Panc1 (cell line): ENCODE measurements around the gene SSR2. TPM values are rescaled to one million over a fixed set of nuclear protein-coding genes. Genes with fewer than 3 reads are reported as not detected.
"Not testable (repeated sequence)": the region's sequence is repeated elsewhere in the genome, so short reads cannot be mapped to it uniquely, and the experiment has no call there.

Source experiments
- ATAC-seq: fragments of 200-7000 bp; cut with Tn5 transposase; 2 replicates; pipeline ENCODE4 v1.9.1; 2020; ENCODE audit warnings: mild to moderate bottlenecking, moderate library complexity
- BruUV-seq: library from RNA; stranded (reverse); fragments of 400-500 nt; replicated peaks from 2 replicates; lab custom pipeline; 2021; lab: Mats Ljungman, UMichigan
- CTCF ChIA-PET: fragments of 300-600 bp; sonication (Branson Sonifier 250); formaldehyde crosslinking; loops from one replicate; lab custom pipeline; 2022; ENCODE audit warnings: antibody characterized with exemption; lab: Charles Lee
- POLR2A ChIA-PET: fragments of 300-600 bp; sonication (Branson Sonifier 250); formaldehyde crosslinking; loops from one replicate; lab custom pipeline; 2022; ENCODE audit warnings: antibody characterized with exemption; lab: Charles Lee
- DNase-seq: peaks from one replicate; pipeline ENCODE4 v3.0.0-alpha.2; 2010; ENCODE audit warnings: low read depth, low spot score
- H3K27ac ChIP-seq: 2 replicates; pipeline ENCODE4 v1.5.1; 2011; ENCODE audit warnings: mild to moderate bottlenecking, low read length, inconsistent platforms
- H3K27me3 ChIP-seq: fragments of 200-500 bp; sonication (Bioruptor generic); 2 replicates; pipeline ENCODE4 v1.6.0; 2014; ENCODE audit warnings: low read length, inconsistent platforms; ENCODE audit not compliant: control insufficient read depth, insufficient read depth
- H3K36me3 ChIP-seq: fragments of 200-500 bp; sonication (Bioruptor generic); 2 replicates; pipeline ENCODE4 v1.5.1; 2014; ENCODE audit warnings: inconsistent platforms, mild to moderate bottlenecking, low read length, moderate library complexity; ENCODE audit not compliant: control insufficient read depth, insufficient read depth
- H3K4me1 ChIP-seq: 2 replicates; pipeline ENCODE4 v1.5.1; 2011; ENCODE audit warnings: inconsistent platforms, mild to moderate bottlenecking, low read length, moderate library complexity; ENCODE audit not compliant: control insufficient read depth, insufficient read depth
- H3K4me3 ChIP-seq, 2 experiments: 2 replicates each; pipeline ENCODE4 v1.5.1; 2011 to 2012; ENCODE audit warnings: low read depth in 2 of 2, low read length in 2 of 2, mild to moderate bottlenecking in 2 of 2, inconsistent platforms in 1 of 2, moderate library complexity in 1 of 2
- H3K9me3 ChIP-seq: fragments of 200-500 bp; sonication (Bioruptor generic); 2 replicates; pipeline ENCODE4 v1.5.1; 2014; ENCODE audit warnings: low read depth, mild to moderate bottlenecking, inconsistent platforms, low read length, moderate library complexity; ENCODE audit not compliant: control insufficient read depth, insufficient read depth
- CTCF ChIP-seq: fragments of 450-650 bp; IDR thresholded peaks from 2 replicates; pipeline ENCODE4 v1.5.1; 2017; ENCODE audit warnings: mild to moderate bottlenecking
- POLR2AphosphoS5 ChIP-seq: IDR thresholded peaks from 2 replicates; pipeline ENCODE4 v1.6.1; 2012; ENCODE audit warnings: mild to moderate bottlenecking, low read depth, low read length, moderate library complexity
- SIN3A ChIP-seq: IDR thresholded peaks from 2 replicates; pipeline ENCODE4 v1.6.1; 2012; ENCODE audit warnings: low read depth, mild to moderate bottlenecking, low read length, moderate library complexity, borderline replicate concordance; ENCODE audit not compliant: insufficient read depth
- TCF7L2 ChIP-seq: IDR thresholded peaks from 2 replicates; pipeline ENCODE4 v1.6.1; 2011; ENCODE audit warnings: mild to moderate bottlenecking, low read depth, low read length, inconsistent platforms
- in situ Hi-C: cut with HindIII; loops from 2 replicates; pipeline ENCODE4 v1.10.0; 2016; ENCODE audit warnings: low sequenced_read_pairs, low pct_unique_long_range_greater_than_20kb
- intact Hi-C: fragments of 100-400 bp; cut with micrococcal nuclease; formaldehyde crosslinking; loops from one replicate; pipeline ENCODE4 v1.10.0; 2022; ENCODE audit not compliant: unreplicated experiment
- total RNA-seq: library from RNA; stranded (reverse); gene quantifications from one replicate; pipeline ENCODE4 v1.2.1, GENCODE V29; 2021; ENCODE audit not compliant: unreplicated experiment
- TF ChIP-seq, protein P1 (sequence below), 2 experiments: IDR thresholded peaks; 2 replicates each; pipeline ENCODE4 v1.6.1; 2011 to 2012; ENCODE audit warnings: low read depth in 2 of 2, control low read depth in 1 of 2, low read length in 1 of 2, mild to moderate bottlenecking in 1 of 2, moderate library complexity in 1 of 2; ENCODE audit not compliant: insufficient read depth in 1 of 2

Gene SSR2
- total RNA-seq, 1 experiment from 2014 or later, result 252 TPM

GRCh38 chr1:156045076-156045475, 24.3 kb upstream of the SSR2 start:
- BruUV-seq, result no TSS peak
- ChIA-PET POLR2A (no interaction called here), CTCF (interaction anchor here (0.8 kb wide), 1 partner anchor 79 kb away, joined by 4 read pairs; no protein-coding TSS in a partner anchor)
- no peak for DNase-seq
- Histone ChIP-seq H3K36me3 (peaks cover 3% of the 10 kb centered on the region), H3K4me1 (peaks cover 7% of the 10 kb centered on the region), H3K9me3 (no peaks in the 10 kb centered on the region), H3K4me3 (no peak overlapping the region), H3K27ac (no peak overlapping the region), H3K27me3 (no peaks in the 10 kb centered on the region)
- TF ChIP-seq CTCF (no peak), SIN3A (no peak), POLR2AphosphoS5 (no peak), TCF7L2 (no peak)
- TF ChIP-seq, protein P1, sequence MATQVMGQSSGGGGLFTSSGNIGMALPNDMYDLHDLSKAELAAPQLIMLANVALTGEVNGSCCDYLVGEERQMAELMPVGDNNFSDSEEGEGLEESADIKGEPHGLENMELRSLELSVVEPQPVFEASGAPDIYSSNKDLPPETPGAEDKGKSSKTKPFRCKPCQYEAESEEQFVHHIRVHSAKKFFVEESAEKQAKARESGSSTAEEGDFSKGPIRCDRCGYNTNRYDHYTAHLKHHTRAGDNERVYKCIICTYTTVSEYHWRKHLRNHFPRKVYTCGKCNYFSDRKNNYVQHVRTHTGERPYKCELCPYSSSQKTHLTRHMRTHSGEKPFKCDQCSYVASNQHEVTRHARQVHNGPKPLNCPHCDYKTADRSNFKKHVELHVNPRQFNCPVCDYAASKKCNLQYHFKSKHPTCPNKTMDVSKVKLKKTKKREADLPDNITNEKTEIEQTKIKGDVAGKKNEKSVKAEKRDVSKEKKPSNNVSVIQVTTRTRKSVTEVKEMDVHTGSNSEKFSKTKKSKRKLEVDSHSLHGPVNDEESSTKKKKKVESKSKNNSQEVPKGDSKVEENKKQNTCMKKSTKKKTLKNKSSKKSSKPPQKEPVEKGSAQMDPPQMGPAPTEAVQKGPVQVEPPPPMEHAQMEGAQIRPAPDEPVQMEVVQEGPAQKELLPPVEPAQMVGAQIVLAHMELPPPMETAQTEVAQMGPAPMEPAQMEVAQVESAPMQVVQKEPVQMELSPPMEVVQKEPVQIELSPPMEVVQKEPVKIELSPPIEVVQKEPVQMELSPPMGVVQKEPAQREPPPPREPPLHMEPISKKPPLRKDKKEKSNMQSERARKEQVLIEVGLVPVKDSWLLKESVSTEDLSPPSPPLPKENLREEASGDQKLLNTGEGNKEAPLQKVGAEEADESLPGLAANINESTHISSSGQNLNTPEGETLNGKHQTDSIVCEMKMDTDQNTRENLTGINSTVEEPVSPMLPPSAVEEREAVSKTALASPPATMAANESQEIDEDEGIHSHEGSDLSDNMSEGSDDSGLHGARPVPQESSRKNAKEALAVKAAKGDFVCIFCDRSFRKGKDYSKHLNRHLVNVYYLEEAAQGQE (IDR thresholded peaks at IDR 0.05; ENCODE audit: insufficient read depth in 1 of 2, low read depth in 2 of 2, low read length in 1 of 2), result no peak
- no peak for ATAC-seq
- in situ Hi-C loops, result no loop called here
- intact Hi-C loops, result no loop called here

- in situ Hi-C loops, result no loop called here
- Histone ChIP-seq H3K27me3 (no peaks in the 10 kb centered on the region), H3K36me3 (peaks cover 3% of the 10 kb centered on the region; the same call in 1 of the 2 replicates), H3K9me3 (no peaks in the 10 kb centered on the region), H3K4me3 (no peak overlapping the region), H3K27ac (no peak overlapping the region), H3K4me1 (peaks cover 7% of the 10 kb centered on the region)
- ChIA-PET POLR2A (no interaction called here), CTCF (no interaction called here)
- intact Hi-C loops, result no loop called here
- BruUV-seq, result no TSS peak
- TF ChIP-seq TCF7L2 (no peak), CTCF (no peak), SIN3A (no peak), POLR2AphosphoS5 (no peak)
- TF ChIP-seq, protein P1 (IDR thresholded peaks at IDR 0.05; ENCODE audit: insufficient read depth in 1 of 2, low read depth in 2 of 2, low read length in 1 of 2), result no peak
- DNase-seq (no peak), ATAC-seq (no peak)
Measured at GRCh38 chr1:156042828-156043227, 22.1 kb upstream of the SSR2 start.

DNA sequence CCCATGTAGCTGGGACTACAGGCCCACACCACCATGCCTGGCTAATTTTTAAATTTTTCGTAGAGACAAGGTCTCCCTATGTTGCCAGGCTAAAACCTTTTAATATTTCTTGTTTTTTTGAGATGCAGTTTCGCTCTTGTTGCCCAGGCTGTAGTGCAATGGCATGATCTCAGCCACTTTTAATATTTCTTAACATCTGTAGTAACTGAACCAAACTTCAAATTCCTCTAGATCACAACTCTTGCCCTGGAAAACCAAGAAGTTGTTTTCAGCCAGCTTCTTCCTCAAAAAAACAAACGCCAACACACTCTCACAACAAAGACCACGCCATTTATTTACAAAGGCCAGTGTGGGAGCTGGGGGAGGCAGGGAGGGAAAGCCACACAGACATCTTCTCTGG, 14.2 kb upstream of the SSR2 start:
- H3K4me3 ChIP-seq, CTCF ChIA-PET, H3K27me3 ChIP-seq, H3K9me3 ChIP-seq, in situ Hi-C loops, intact Hi-C loops, ATAC-seq, POLR2A ChIA-PET, H3K4me1 ChIP-seq, BruUV-seq, DNase-seq, H3K27ac ChIP-seq, H3K36me3 ChIP-seq: not testable (repeated sequence)
